HG02623 (cell line): ENCODE measurements around the gene PF4V1.

Experiments used
- ATAC-seq: cut with Tn5 transposase; IDR thresholded peaks from one replicate; pipeline ENCODE4 v1.9.1; 2021; ENCODE audit warnings: moderate library complexity; ENCODE audit not compliant: unreplicated experiment

PF4V1 gene

DNA sequence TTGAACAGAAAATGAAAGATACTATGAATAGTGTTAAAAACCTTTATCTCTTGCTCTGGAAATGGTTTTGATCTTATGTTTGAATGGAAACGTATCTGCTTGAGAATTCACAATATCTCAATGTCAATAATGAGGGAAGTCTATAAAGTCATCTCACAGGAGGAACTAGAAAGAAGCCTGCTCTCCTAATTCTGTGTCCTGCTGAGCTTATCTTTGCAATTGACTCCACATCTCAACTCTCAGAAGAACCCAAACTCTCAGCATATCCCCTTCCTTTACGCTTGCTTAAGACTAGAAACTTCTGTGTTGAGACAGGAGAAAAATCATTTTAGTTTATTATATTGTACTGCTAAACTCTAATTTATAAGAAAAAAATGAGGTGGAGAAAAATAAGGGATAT is 8.3 kb upstream of the PF4V1 start:
- no peak for ATAC-seq

DNA sequence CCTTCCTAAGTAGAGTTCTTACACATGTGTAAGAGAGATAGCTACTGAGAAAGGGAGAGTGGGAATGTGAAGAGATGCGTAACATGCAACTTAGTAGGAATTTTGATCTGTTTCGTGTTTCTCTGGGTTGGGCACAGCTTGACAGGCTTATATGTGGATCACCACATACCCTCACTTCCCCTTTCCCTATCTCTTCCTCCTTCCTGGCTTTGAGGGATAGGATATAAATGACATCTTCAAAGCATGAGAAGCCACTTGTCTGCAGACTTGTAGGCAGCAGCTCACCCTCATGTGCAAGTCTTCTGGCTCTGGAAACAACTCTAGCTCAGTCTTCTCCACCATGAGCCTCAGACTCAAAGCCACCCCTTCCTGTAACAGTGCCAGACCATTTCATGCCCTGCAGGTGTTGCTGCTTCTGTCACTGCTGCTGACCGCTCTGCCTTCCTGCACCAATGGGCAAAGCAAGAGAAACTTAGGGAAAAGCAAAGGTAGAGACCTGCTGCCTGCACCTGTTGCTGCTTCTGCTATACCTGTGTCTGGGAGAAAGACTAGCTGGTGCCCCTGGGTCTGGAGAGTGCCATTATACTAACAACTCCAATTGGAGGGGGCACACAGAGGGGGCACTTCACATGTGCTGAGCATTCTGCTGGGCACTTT is 5.4 kb upstream of the PF4V1 start:
- no peak for ATAC-seq

DNA sequence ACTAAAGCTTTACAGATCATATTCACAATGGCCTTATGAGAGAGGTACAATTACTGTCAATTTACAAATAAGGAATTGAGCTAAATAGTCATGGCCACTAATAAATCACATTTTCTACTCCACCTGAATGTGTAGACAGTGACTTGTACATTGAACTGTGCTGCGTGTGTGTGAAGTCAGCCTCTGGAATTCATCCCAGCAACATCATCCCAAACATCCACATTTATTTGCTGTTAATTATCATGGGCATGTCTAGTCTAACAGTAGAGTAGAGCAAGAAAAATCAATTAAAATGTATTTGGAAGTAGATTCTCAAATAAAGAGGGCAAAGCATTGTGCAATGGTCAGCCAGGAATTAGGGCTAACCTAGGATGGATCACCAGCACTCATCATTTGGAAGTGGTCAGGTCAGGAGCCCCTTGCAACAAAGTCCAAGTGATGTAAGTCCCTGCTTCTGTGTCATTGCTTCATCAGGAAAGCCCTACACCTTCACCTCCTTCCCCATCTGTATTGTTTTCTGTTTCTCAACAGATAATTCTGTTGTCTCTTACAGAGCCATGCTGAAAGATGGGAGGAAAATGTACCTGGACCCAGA is 4.8 kb upstream of the PF4V1 start:
- no peak for ATAC-seq

DNA sequence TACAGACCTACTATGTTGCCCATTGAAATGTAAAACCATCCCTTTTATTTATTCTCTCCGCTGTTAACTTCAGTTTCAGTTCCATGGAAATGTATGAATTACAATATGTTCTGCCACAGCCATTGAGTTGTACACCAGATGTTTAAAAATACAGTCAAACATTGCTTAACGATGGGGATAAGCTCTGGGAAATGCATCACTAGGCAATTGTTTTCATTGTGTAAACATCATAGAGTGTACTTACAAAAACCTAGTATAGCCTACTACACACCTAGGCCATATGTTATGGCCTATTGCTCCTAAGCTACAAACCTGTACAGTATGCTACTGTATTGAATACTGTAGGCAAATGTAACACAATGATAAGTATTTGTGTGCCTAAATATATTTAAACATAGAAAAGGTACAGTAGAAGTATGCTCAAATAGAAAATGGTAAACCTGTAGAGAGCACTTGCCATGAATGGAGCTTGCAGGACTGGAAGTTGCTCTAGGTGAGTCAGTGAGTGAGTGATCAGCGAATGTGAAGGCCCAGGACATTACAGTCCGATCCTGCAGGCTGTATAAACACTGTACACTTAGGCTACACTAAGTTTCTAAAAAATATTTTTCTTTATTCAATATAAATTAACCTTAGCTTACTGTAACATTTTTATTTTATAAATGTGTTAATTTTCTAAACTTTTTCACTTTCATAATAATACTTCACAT is 2.7 kb upstream of the PF4V1 start:
- no peak for ATAC-seq

DNA sequence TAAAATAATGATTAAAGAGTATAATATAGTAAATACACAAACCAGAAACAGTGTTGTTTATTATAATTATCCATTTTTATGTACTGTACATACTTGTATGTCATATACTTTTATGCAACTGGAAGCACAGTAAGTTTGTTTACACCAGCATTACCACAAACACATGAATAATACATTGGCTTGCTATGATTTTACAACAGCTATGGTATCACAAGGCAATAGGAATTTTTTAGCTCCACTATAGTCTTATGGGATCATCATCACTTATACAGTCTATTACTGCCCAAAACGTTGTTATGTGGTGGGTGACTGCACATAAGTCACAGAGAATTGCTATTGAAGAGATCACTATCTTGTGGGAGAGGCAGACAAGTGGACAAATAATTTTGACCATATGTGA is 1.8 kb upstream of the PF4V1 start:
- ATAC-seq = no peak

DNA sequence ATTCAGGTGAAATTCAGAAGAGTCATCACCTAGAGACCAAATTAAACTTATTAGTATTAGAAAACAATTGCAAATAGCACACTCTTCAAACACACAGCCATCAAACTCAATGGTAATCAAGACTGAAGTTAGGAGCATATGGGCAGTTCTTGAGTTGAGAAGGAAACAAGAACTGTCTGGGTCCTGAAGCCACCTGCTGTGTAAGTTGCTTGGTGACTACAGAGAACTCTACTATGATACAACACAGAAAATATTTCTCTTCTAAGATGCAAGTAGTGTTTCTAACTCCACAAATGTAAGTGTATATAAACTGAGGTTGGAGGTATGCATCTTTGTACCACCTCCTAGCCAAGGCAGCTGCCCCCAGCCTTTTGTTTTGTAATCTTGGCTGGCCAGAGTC is 325 bp upstream of the PF4V1 start:
- ATAC-seq = no peak

DNA sequence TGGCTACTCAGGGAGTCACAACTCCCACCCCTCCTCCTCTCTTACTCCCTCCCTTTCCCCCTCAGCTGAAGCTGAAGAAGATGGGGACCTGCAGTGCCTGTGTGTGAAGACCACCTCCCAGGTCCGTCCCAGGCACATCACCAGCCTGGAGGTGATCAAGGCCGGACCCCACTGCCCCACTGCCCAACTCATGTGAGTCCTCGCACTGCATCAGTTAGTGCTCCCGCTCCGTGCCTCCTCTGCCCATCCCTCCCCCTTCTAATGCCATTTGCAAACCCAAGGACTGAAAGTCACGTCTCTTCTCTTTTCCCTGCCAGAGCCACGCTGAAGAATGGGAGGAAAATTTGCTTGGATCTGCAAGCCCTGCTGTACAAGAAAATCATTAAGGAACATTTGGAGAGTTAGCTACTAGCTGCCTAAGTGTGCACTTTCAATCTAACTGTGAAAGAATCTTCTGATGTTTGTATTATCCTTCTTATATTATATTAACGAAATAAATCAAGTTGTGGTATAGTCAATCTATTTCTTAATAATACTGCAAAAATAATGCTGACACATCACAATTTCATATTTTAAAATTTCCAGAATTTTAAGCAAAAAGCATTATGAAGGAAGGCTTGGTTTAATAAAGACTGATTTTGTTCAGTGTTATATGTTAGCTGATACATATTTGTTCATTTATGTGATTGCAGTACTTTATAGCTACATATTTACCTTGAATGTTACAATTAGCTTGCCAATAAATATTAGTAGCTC is 800 bp downstream of the PF4V1 start:
- ATAC-seq = no peak

DNA sequence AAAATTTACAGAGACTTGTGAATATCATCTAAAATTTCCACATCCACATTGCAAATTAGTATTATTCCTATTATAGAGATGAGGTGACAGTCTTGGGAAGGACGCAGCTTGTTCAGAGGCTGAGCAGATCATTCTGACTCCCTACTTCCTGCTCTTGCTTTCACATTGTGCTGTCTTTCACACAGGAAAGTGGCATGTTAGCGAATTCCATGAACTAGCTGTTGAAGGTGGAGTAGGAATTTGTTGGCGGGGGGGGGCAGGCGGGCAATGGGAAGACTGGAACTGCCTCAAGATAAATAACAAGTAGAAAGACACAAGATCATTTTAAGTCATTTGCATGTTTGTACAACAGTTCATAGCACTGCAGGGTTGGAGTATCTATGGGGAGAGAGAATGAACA is 2.3 kb downstream of the PF4V1 start:
- no peak for ATAC-seq

DNA sequence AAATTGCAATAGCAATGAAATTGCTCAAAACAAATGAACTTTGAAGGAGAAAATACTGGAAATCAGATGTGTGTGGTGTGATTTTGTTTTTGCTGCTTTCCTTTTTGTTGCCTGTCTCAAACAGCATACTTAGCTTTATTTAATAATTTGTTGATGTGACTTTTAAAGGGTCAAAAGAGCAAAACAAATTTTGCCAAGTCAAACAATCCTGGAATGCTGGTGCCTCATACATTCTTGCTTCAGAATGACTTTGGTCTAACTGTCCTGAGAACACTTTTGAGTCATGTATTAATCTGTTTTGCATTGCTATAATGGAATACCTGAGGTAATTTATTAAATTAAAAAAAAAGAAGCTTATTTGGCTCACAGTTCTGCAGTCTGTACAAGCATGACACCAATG is 3.4 kb downstream of the PF4V1 start:
- no peak for ATAC-seq

DNA sequence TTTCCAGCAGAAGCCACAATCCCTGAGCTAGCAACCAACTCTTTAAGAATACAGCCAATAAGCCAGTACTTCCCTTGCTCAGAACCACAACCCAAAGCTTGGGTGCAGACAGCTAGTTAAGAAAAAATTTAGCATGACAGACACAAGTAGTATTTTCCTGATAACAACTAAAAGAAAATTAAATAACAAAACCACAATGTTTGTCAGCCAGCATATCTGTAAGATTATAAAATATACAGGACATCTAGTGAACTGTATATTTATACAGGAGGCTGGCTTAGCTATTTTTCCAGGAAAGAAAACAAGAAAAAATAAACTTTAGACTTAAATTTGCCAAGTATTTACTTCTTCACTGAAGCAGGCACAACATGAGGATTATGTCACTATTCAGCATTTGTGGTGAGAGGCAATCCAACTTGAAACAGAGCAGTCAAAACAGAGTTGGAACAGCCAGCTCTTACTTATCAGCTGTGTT is 6.6 kb downstream of the PF4V1 start:
- no peak for ATAC-seq

DNA sequence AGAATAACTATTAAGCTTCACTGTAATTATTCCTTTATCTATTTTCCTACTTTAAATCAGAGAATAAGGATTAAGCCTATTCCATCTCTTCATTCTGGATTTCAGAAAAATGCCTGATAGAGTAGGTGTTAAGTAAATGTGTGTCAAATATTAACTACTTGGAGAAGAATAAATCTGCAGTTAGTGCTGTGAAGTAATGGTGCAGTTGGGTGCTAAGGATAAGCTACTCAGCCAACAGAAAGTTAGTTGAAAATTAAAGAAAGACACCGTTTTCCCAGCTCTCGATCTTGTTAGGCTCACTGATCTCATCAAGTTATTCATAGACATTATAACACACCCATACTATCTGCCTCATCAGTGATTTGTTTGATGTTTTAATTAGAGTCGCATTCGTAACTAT is 7.1 kb downstream of the PF4V1 start:
- ATAC-seq = no peak

DNA sequence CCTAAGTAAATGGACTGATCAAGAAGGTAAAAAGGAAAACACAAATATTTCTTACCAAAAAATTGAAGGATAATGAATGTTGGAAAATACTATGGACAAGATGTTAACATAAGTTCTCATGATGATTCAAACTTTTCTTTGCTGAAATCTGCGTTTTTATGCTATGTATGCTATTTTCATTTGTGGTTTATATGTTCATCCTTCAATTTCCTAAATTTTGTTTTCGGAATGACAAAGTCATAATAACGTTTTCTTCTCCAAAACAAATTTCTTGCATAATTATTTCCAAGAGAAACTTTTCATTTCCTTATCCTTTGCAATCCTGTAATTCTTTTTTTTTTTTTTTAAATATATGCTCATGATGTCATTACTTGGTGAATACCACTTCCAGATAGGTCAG is 7.8 kb downstream of the PF4V1 start:
- no peak for ATAC-seq

DNA sequence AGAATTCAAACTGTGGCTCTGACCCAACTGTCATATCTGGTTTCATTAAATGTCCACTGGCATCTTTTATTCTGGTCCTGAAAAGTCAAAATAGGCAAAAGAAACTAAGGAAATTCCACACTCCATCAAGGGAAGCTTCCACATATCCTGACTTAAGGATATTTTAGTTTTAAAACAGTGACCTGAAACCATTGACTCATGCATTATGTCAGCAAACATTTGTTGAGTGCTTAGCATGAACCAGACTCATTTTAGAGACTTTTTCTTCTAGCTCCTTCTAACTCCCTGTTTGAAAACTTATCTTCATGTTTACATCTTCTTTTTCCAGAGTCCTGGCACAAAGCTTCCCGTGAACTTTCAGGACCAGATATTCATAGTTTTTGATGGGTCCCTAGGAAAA is 9.2 kb downstream of the PF4V1 start:
- ATAC-seq = no peak

DNA sequence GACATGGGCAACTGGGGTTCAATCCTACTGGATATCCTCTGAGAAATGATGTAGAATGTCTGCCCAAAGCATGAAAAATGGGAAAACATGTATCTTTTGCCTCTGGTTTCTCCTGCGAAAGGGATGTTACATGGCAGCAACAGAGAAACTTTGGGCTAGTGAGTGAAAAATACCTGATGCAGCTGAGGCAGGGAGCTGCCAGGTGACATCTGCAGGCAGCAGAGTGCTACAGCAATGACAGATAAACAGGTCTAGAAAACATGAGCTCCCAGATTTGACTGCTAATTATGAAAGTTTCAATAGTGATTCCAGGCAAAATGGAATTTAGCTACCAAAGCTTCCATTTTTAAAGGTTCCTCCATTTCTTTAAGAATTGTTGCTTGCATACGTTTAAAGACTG is 11.3 kb downstream of the PF4V1 start:
- no peak for ATAC-seq

DNA sequence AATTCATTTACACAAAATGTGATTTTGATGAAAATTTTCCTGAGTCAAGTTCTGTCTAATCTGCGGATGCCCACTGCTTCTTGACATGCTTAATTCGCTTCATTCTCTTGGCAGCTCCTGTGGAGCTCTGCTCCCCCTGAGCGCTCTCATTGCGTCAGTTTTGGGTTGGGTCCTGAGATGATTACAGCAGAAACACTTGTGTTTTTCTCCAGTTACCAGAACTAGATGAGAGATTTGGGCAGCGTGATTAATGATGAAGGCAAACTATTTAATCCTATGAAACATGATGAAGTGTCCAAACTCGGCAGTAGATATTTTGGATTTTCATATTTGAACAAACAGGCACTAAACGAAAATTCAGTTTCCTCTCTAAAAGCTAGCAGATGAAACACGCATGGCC is 11.9 kb downstream of the PF4V1 start:
- ATAC-seq = no peak

DNA sequence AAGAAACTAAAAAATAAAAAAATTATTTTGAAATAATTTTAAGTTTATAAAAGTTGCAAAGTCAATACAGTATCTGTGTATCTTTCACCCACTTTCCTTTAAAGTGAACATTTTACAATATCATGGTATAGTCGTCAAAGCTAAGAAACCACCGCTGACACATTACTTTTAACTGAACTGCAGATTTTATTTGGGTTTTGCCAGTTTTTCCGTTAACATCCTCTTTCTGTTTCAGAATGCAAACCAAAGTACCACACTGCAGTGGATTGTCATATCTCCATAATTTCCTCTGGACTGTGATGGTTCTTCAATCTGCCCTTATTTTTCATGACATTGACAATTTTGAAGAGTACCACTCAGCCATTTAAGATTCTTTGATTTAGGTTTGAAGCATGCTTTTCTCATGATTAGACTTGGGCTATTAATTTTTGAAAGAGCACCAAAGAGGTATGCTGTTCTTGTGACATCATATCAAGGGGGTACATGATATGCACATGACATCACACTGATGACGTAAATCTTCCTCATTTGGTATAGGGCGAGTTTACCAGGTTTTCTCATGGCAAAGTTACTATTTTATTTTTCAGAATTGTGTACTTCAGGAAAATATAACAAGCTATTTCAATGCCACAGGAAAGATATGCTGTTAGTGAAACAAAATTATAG is 12.5 kb downstream of the PF4V1 start:
- ATAC-seq = no peak

DNA sequence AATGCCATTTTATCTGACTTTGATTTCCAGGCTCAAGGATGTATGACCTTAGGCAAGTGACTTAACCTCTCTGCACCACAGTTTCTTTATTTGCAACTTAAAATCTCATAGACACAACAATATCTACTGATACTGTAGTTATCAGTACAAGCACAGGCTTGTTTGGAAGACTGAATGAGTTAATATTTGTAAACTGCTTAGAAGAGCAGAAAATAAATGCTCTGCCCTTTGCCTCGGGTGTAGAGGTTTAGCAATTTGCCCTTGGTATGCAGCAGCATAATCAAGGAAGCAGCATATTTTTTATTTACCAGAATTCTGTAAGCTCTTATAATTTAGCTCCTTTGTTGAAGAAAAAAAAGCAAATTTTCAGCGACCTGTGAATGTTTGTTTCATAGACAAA is 13.2 kb downstream of the PF4V1 start:
- ATAC-seq = no peak

DNA sequence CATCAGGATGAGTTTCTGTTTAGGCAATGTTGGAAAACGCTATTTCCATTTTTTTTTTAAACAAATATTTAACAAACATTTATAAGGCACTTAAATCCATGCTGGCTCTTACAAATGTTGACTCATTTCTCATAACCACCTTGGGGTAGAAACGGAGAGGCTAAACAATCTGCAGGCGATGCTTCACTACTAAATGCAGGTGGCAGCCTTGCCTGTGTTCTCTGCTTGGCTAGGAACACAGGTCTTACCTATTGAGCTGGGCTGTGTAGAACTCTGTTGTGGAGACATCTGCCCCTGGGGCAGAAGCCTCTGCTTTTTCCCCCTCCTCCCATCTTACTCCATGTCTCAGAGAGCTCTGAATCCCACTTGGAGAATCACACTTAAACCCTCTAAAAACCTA is 14.7 kb downstream of the PF4V1 start:
- ATAC-seq = no peak

DNA sequence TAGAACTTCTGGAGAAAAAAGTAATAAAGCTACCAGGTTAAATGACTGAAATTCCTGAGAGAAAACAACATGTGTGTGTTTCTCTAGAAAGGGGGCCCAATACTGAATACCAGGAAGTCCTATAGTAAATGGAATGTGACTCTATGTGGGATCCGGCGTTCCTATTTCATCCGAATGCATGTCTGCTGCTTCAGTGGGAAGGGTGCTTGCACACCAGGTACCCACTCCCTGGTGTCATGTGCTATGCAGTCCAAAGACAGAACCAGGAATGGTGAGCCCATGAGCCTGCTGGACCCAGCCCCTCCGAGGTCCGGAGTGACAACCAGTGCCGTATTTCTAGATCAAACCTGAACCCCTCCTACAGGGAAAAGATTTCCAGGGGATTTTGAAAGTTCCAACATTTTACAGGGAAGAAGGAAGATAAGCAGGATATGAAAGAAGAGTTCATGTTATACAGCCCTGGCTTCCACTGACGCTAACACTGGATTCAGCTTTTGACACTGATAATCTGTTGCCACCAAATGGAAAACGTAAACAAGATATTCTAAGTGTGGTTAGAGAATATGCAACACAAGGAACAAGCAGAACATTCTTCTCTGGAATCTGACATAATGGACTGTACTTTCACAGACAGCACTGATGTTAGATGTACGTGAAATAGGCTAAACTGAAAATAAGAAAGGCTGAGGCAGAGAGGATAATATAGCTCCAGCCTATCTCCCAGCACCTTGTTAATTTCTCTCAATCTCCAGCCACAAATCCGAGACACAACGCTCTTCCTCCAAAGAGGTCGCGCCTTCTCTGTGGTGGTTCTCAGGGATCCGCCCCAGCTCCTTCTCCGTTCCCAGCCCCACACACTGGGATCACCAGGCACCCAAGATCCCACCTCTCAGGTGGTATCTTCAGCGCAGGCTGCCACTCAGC is 15.4 kb downstream of the PF4V1 start:
- ATAC-seq = no peak
